HepG2 (cell line): ENCODE data around the gene CDC42BPG. TPM values are rescaled to one million over a fixed set of nuclear protein-coding genes. Genes with fewer than 3 reads are reported as not detected.
A peak's percentile ranks its signal among the peaks of the same experiment; 100 is the strongest.

Source experiments
- ATM ChIP-seq: fragments of 450-650 bp; IDR thresholded peaks from 2 replicates; pipeline ENCODE4 v1.7.1; 2017; ENCODE audit warnings: mild to moderate bottlenecking, borderline replicate concordance
- FOXK1 ChIP-seq: sonication (generic); formaldehyde crosslinking; IDR thresholded peaks from 2 replicates; pipeline ENCODE4 v1.4.0; 2020; ENCODE audit warnings: low read depth, missing genetic modification reagents, borderline replicate concordance
- RARG ChIP-seq: sonication (generic); formaldehyde crosslinking; IDR thresholded peaks from 2 replicates; pipeline ENCODE4 v1.4.0; 2020; ENCODE audit warnings: low read depth, mild to moderate bottlenecking, missing genetic modification reagents
- RBM39 ChIP-seq: fragments of 200-400 bp; formaldehyde crosslinking; IDR thresholded peaks from one replicate; pipeline ENCODE4 v1.6.1; 2018; ENCODE audit warnings: antibody characterized with exemption, mild to moderate bottlenecking, low read depth, low read length; ENCODE audit not compliant: poor library complexity, severe bottlenecking
- SP5 ChIP-seq: IDR thresholded peaks from 2 replicates; pipeline ENCODE4 v1.6.1; 2016; ENCODE audit warnings: low read depth, borderline replicate concordance
- SRSF1 ChIP-seq: fragments of 200-400 bp; formaldehyde crosslinking; optimal IDR thresholded peaks from 2 replicates; pipeline ENCODE3; 2017; ENCODE audit warnings: mild to moderate bottlenecking, low read depth, low read length, moderate library complexity
- ZFP41 ChIP-seq: sonication (generic); formaldehyde crosslinking; IDR thresholded peaks from 2 replicates; pipeline ENCODE4 v1.4.0; 2020; ENCODE audit warnings: mild to moderate bottlenecking, missing genetic modification reagents, borderline replicate concordance
- ZKSCAN1 ChIP-seq: fragments of 150-350 bp; IDR thresholded peaks from 2 replicates; pipeline ENCODE4 v1.6.1; 2014; ENCODE audit warnings: low read length
- ZKSCAN5 ChIP-seq: sonication (generic); formaldehyde crosslinking; IDR thresholded peaks from 2 replicates; pipeline ENCODE4 v1.5.1; 2020; ENCODE audit warnings: mild to moderate bottlenecking, missing genetic modification reagents
- ZMYM4 ChIP-seq: sonication (generic); formaldehyde crosslinking; IDR thresholded peaks from 2 replicates; pipeline ENCODE4 v1.8.1; 2023; ENCODE audit warnings: mild to moderate bottlenecking, missing genetic modification reagents
- ZNF138 ChIP-seq: sonication (generic); formaldehyde crosslinking; IDR thresholded peaks from 2 replicates; pipeline ENCODE4 v1.5.0; 2020; ENCODE audit warnings: mild to moderate bottlenecking, low read depth, missing genetic modification reagents
- ZNF292 ChIP-seq: sonication (generic); formaldehyde crosslinking; IDR thresholded peaks from 2 replicates; pipeline ENCODE4 v1.8.1; 2022; ENCODE audit warnings: mild to moderate bottlenecking, low read depth, missing genetic modification reagents, borderline replicate concordance
- ZNF383 ChIP-seq: sonication (generic); formaldehyde crosslinking; IDR thresholded peaks from 2 replicates; pipeline ENCODE4 v1.4.0; 2020; ENCODE audit warnings: missing genetic modification reagents, mild to moderate bottlenecking, borderline replicate concordance
- ZNF451 ChIP-seq: sonication (generic); formaldehyde crosslinking; IDR thresholded peaks from 2 replicates; pipeline ENCODE4 v1.5.0; 2020; ENCODE audit warnings: mild to moderate bottlenecking, missing genetic modification reagents
- ZNF616 ChIP-seq: sonication (generic); formaldehyde crosslinking; IDR thresholded peaks from 2 replicates; pipeline ENCODE4 v1.5.0; 2020; ENCODE audit warnings: low read depth, mild to moderate bottlenecking, missing genetic modification reagents
- ZNF724P ChIP-seq: sonication (generic); formaldehyde crosslinking; IDR thresholded peaks from 2 replicates; pipeline ENCODE4 v1.8.0; 2022; ENCODE audit warnings: missing genetic modification reagents, borderline replicate concordance
- ZNF83 ChIP-seq: sonication (generic); formaldehyde crosslinking; IDR thresholded peaks from 2 replicates; pipeline ENCODE4 v1.4.0; 2020; ENCODE audit warnings: missing genetic modification reagents, mild to moderate bottlenecking, borderline replicate concordance
- ZXDC ChIP-seq: sonication (generic); formaldehyde crosslinking; IDR thresholded peaks from 2 replicates; pipeline ENCODE4 v1.5.0; 2020; ENCODE audit warnings: mild to moderate bottlenecking, missing genetic modification reagents
- polyA plus RNA-seq, 8 experiments: library from polyadenylated mRNA; depleted of rRNA in 3 of 8; stranded (reverse) in 7 of 8; unstranded in 1 of 8; fragments of >200 nt; fragmentation: Illumina TruSeq in 4 of 8; extraction: Trizol in 4 of 8; gene quantifications; 2 replicates each; pipeline versions ENCODE4 v1.2.1 to v1.2.3, GENCODE V29; 2011 to 2016; ENCODE audit warnings: low read depth in 4 of 8, missing spikeins in 1 of 8, mixed read lengths in 1 of 8; ENCODE audit not compliant: insufficient read depth in 1 of 8
- total RNA-seq, 5 experiments: library from RNA; depleted of rRNA; stranded (reverse); fragments of >200 nt; fragmentation: Illumina TruSeq; extraction: Trizol; gene quantifications; 2 replicates each; pipeline ENCODE4 v1.2.3, GENCODE V29; 2016; ENCODE audit warnings: low read depth in 1 of 5
- TF ChIP-seq, protein P1 (sequence below): sonication (generic); formaldehyde crosslinking; IDR thresholded peaks from 2 replicates; pipeline ENCODE4 v1.4.0; 2020; ENCODE audit warnings: mild to moderate bottlenecking, missing genetic modification reagents
- TF ChIP-seq, protein P2 (sequence below): sonication (generic); formaldehyde crosslinking; IDR thresholded peaks from 2 replicates; pipeline ENCODE4 v1.5.0; 2020; ENCODE audit warnings: missing genetic modification reagents, mild to moderate bottlenecking, borderline replicate concordance

The CDC42BPG gene
- total and polyA plus RNA-seq, 2 of the 13 experiments (the other 11 are each of a cell fraction or from before 2014, with no cell fraction given): 0.55 to 1.4 TPM

GRCh38 chr11:64878223-64878493 is 33.7 kb upstream of the CDC42BPG start (continued):
- TF ChIP-seq, protein P1, sequence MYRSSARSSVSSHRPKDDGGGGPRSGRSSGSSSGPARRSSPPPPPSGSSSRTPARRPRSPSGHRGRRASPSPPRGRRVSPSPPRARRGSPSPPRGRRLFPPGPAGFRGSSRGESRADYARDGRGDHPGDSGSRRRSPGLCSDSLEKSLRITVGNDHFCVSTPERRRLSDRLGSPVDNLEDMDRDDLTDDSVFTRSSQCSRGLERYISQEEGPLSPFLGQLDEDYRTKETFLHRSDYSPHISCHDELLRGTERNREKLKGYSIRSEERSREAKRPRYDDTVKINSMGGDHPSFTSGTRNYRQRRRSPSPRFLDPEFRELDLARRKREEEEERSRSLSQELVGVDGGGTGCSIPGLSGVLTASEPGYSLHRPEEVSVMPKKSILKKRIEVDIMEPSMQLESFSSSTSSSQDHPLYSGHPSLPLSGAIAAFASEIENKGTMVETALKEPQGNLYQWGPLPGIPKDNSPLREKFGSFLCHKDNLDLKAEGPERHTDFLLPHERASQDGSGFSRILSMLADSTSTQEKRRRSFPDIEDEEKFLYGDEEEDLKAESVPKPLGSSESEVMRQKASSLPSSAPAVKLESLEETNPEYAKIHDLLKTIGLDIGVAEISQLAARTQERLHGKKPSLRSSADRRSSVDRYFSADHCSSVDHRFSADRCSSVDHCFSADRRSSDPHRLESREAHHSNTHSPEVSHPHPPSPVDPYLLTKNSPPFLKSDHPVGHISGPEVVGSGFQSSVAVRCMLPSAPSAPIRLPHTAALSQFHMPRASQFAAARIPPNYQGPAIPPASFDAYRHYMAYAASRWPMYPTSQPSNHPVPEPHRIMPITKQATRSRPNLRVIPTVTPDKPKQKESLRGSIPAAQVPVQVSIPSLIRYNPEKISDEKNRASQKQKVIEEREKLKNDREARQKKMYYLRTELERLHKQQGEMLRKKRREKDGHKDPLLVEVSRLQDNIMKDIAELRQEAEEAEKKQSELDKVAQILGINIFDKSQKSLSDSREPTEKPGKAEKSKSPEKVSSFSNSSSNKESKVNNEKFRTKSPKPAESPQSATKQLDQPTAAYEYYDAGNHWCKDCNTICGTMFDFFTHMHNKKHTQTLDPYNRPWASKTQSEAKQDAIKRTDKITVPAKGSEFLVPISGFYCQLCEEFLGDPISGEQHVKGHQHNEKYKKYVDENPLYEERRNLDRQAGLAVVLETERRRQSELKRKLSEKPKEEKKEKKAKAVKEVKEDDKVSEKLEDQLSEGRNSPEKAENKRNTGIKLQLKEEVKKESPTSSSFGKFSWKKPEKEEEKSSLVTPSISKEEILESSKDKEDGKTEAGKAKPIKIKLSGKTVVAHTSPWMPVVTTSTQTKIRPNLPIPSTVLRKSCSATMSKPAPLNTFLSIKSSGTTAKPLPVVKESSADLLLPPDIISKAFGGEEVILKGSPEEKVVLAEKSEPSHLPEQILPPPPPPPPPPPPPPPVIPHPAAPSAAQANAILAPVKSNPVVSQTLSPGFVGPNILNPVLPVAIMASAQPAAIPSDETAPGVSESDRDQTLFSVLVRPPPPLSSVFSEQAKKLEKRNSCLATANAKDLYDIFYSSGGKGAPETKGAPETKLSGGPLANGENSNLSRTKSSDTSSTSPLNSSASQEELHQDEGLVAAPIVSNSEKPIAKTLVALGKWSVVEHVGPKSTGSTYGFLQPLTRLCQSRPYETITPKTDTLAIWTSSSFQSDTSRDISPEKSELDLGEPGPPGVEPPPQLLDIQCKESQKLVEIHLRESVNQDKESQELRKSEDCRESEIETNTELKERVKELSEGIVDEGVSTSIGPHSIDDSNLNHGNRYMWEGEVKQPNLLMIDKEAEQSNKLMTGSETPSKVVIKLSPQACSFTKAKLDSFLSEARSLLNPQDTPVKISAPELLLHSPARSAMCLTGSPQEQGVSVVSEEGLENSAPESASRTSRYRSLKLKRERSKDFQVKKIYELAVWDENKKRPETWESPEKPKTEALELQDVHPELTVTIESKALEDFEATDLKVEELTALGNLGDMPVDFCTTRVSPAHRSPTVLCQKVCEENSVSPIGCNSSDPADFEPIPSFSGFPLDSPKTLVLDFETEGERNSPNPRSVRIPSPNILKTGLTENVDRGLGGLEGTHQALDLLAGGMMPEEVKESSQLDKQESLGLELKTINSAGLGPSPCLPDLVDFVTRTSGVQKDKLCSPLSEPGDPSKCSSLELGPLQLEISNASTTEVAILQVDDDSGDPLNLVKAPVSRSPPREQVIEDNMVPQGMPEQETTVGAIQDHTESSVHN (CRISPR knock-in tag): no peak; the same call in none of the 2 replicates
- TF ChIP-seq ZXDC (CRISPR knock-in tag) (peak; percentile 36; the same call in 1 of the 2 replicates), ZNF83 (CRISPR knock-in tag) (no peak; the same call in 1 of the 2 replicates), ZNF292 (no peak), ZNF383 (0 out of 2 replicates have a peak, but pooled peaks have one; percentile 89), ZMYM4 (CRISPR knock-in tag) (0 out of 2 replicates have a peak, but pooled peaks have one; percentile 12), RARG (CRISPR knock-in tag) (no peak), ZNF616 (peak; percentile 47; the same call in 1 of the 2 replicates), ZKSCAN5 (no peak), SRSF1 (no peak), ZNF724P (no peak), ZNF138 (CRISPR knock-in tag) (0 out of 2 replicates have a peak, but pooled peaks have one; percentile 18), ZKSCAN1 (no peak), RBM39 (no peak), ZNF451 (CRISPR knock-in tag) (0 out of 2 replicates have a peak, but pooled peaks have one; percentile 67), ATM (no peak), ZFP41 (CRISPR knock-in tag) (no peak), FOXK1 (no peak), SP5 (CRISPR knock-in tag) (no peak)
- TF ChIP-seq, protein P2, sequence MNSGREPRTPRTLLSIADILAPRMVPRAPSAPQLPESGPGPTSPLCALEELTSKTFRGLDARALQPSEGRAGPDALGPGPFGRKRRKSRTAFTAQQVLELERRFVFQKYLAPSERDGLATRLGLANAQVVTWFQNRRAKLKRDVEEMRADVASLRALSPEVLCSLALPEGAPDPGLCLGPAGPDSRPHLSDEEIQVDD (CRISPR knock-in tag): peak; percentile 96
